ENCODE results near the gene PPP1R27.

DNA sequence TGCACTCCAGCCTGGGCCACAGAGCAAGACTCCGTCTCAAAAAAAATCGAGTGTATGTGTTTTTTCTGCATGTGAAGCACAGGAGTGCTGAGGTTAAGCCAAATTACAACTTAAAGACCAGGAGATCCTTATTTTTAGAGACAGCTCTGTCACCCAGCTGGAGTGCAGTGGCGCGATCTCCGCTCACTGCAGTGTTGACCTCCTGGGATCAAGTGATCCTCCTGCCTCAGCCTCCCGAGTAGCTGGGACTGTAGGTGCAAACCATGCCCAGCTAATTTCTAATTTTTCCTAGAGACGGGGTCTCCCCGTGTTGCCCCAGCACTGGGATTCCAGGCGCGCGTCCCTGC lies 7.5 kb upstream of the PPP1R27 start:
- no peak for TF ChIP-seq CTCF (IDR thresholded peaks at IDR 0.05)
- TF ChIP-seq POLR2A (IDR thresholded peaks at IDR 0.05), result no peak

Data from body of pancreas (tissue), 4 donors.